Colonic mucosa (tissue), 4 donors: ENCODE measurements around the gene ITGA6. TPM values are rescaled to one million over a fixed set of nuclear protein-coding genes. Genes with fewer than 3 reads are reported as not detected.

Experiments used
- DNase-seq: peaks from one replicate; pipeline ENCODE4 v3.0.0-alpha.2; 2020
- H3K27ac ChIP-seq: fragments of 200-600 bp; one replicate; pipeline ENCODE4 v1.8.0; 2021
- H3K27me3 ChIP-seq: fragments of 200-600 bp; one replicate; pipeline ENCODE4 v1.8.0; 2021
- H3K36me3 ChIP-seq: fragments of 200-600 bp; one replicate; pipeline ENCODE4 v1.8.0; 2021
- H3K4me1 ChIP-seq: fragments of 200-600 bp; one replicate; pipeline ENCODE4 v1.8.0; 2021; ENCODE audit warnings: mild to moderate bottlenecking
- H3K4me3 ChIP-seq: fragments of 200-600 bp; one replicate; pipeline ENCODE4 v1.8.0; 2021
- H3K9ac ChIP-seq, 2 donors: one replicate each; pipeline ENCODE4 v1.7.0; 2013; ENCODE audit warnings: control low read depth in 2 of 2, low read depth in 2 of 2, low read length in 2 of 2
- H3K9me3 ChIP-seq: fragments of 200-600 bp; one replicate; pipeline ENCODE4 v1.8.0; 2021
- intact Hi-C: fragments of 100-400 bp; cut with DNase I; formaldehyde crosslinking; loops from one replicate; pipeline ENCODE4 v1.14.1; 2022
- total RNA-seq, 2 donors: library from RNA; stranded (reverse); fragmentation: NEBNext Ultra II Directional in 1 of 2; extraction: Animal tissue kit (Norgen Biotek cat#: 25700) in 1 of 2; gene quantifications; one replicate each; pipeline ENCODE4 v1.2.1, GENCODE V29; 2021
- TF ChIP-seq, protein P1 (sequence below): fragments of 200-600 bp; IDR thresholded peaks from one replicate; pipeline ENCODE4 v1.8.0; 2022; ENCODE audit warnings: antibody characterized with exemption, mild to moderate bottlenecking
- donor health status: healthy.
- donor health status: DM: no; HTN: no; CAD: no.
- donor health status: DM: no; HTN: no; CAD: no.

ITGA6 gene
- total RNA-seq, 2 donors from 2014 or later: 174 to 186 TPM

DNA sequence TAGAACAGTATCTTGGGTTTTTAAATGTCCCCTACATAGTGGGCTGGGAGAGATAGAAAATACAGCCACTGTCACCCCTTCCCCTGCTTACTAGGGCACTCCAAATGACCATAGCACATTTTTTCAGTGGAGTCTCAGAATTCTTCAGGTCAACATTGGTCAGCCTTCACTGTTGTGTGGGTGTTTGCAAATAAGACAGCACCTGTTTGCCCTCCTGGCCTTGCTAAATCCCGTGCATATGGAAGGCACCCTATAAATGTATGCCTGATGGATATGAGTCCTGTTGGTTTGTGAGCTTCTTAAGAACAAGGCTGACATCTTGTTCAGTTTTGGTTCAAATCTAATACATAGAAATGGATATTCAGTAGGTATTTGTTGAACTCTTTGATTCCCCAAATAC, 12.5 kb downstream of the ITGA6 start:
- Histone ChIP-seq H3K27me3 (no peaks in the 10 kb centered on the region), H3K9ac (peak overlapping the region; percentile 17 to 64), H3K27ac (peak overlapping the region; percentile 87), H3K4me1 (peaks cover 9% of the 10 kb centered on the region), H3K36me3 (no peaks in the 10 kb centered on the region), H3K9me3 (no peaks in the 10 kb centered on the region), H3K4me3 (no peak overlapping the region)
- TF ChIP-seq, protein P1, sequence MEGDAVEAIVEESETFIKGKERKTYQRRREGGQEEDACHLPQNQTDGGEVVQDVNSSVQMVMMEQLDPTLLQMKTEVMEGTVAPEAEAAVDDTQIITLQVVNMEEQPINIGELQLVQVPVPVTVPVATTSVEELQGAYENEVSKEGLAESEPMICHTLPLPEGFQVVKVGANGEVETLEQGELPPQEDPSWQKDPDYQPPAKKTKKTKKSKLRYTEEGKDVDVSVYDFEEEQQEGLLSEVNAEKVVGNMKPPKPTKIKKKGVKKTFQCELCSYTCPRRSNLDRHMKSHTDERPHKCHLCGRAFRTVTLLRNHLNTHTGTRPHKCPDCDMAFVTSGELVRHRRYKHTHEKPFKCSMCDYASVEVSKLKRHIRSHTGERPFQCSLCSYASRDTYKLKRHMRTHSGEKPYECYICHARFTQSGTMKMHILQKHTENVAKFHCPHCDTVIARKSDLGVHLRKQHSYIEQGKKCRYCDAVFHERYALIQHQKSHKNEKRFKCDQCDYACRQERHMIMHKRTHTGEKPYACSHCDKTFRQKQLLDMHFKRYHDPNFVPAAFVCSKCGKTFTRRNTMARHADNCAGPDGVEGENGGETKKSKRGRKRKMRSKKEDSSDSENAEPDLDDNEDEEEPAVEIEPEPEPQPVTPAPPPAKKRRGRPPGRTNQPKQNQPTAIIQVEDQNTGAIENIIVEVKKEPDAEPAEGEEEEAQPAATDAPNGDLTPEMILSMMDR: no peak
- intact Hi-C loops: no loop called here
- no peak for DNase-seq

DNA sequence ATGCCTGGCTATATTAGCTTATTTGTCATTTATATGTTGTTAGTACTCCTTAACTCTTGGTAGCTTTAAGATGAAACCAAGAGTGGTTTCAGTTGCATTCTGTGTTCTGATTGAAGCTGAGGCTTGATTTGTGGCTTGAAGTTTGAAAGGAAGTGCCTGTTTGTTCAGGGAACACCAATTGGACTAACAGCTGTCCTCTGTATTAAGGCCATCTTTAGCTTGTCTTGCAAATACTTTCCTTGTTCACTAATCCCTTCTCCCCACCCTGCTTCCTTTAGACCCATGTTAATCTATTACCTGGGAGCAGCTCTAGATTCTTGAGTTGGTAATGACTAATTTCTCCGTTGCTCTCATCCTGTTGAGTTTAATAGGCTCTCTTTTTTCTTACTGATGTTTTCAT, 13.4 kb downstream of the ITGA6 start:
- DNase-seq: no peak
- Histone ChIP-seq H3K9ac (peak overlapping the region in 1 of 2 donors; percentile 66), H3K36me3 (no peaks in the 10 kb centered on the region), H3K4me3 (no peak overlapping the region), H3K9me3 (no peaks in the 10 kb centered on the region), H3K27ac (peak overlapping the region; percentile 87), H3K4me1 (peaks cover 9% of the 10 kb centered on the region), H3K27me3 (no peaks in the 10 kb centered on the region)
- intact Hi-C loops: no loop called here
- TF ChIP-seq, protein P1: no peak

DNA sequence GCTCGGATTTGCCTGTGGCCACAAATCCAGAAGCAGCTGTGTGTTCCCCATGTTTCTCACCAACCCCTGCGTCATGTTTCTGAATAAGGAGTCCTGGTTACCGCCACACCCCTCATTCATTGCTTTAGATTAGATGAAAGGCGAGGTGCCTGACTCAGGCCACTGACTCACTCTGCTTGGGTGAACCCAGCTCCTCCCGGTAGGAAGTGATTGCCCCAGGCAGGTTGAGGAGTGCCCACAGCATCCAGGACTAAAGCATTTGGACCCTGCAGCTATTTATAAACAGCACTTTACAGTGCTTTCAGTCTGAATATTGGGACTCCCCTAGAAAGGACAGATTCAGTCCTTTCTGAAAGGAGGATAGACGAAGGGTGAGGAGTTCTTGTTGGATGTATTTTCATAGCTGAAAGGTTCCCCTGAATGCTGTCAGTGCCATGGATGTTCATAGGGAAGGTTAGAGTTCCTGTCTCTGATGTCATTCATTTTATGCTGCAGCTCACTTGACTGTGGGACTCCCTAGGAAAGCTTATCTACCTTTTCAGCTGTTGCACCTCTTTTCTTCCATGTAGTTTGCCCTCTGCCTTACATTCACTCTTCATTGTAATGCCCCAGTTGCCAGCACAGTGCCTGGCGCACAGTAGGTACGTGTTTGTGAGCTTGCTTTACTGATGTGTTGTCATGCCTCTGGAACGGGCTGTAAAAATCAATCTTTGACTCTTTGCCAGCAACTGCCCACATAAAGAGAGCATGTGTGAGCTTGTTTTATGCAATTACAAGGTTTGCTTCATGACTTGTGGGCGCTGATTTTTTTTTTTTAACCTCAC, 14.9 kb downstream of the ITGA6 start:
- peak overlapping the region in 1 of 2 donors; percentile 66 for H3K9ac ChIP-seq
- intact Hi-C loops: no loop called here
- H3K4me3 ChIP-seq: no peak overlapping the region

DNA sequence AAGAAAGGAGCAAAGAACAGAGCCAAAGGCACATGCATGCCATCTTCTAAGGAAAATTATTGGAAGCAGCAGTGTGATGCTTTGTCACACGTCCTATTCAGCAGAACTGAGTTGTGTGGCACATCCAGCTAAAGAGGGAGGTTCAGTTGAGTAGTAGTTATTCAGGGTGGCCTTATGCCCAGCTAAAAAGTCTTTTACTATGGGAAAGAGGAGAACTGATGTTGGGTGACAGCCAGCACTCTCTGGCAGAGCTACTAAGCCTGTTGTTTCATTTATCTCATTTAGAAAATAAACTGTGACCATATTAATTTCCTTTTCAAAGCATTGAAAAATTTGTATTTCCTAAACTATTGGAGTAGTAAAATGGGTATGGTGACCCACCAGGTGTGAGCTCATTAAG, 18.5 kb downstream of the ITGA6 start:
- H3K36me3 ChIP-seq: no peaks in the 10 kb centered on the region
- intact Hi-C loops: no loop called here
- peaks cover 4% of the 10 kb centered on the region for H3K4me1 ChIP-seq
- no peaks in the 10 kb centered on the region for H3K9me3 ChIP-seq
- peak overlapping the region; percentile 56 for H3K27ac ChIP-seq
- no peak overlapping the region for H3K4me3 ChIP-seq
- no peaks in the 10 kb centered on the region for H3K27me3 ChIP-seq
- no peak overlapping the region for H3K9ac ChIP-seq
- DNase-seq: no peak
- TF ChIP-seq, protein P1: no peak

More for the DNA sequence above, 14.9 kb downstream of the ITGA6 start:
- Histone ChIP-seq H3K27ac (peak overlapping the region; percentile 87), H3K9me3 (no peaks in the 10 kb centered on the region), H3K36me3 (no peaks in the 10 kb centered on the region), H3K4me1 (peaks cover 8% of the 10 kb centered on the region), H3K27me3 (no peaks in the 10 kb centered on the region)
- TF ChIP-seq, protein P1: no peak
- peak; percentile 88 for DNase-seq

DNA sequence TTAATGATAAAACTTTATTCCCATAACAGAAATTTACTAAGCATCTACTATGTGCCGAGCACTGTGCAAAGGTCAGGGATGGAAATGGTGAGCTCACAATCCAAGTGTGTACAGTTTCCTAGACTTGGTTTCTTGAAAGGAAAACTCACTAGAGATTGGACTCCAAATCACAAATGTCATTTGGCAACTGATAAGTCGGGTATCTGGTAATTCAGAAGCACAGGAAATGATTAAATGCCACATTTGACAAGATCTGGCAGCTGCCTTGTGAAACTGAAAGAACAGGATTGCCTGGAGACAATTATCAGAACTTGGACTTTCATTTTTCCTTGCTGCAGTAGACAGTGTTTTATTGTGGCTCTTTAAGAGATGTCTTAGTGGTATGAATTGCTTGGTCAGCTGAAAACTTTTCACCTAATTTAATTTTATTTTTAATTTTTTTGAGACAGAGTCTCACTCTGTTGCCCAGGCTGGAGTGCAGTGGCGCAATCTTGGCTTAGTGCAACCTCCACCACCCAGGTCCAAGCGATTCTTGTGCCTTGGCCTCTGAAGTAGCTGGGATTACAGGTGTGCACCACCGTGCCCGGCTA, 19.2 kb downstream of the ITGA6 start:
- Histone ChIP-seq H3K4me1 (peaks cover 4% of the 10 kb centered on the region), H3K9ac (no peak overlapping the region), H3K4me3 (no peak overlapping the region), H3K9me3 (no peaks in the 10 kb centered on the region), H3K27ac (peak overlapping the region; percentile 56), H3K27me3 (no peaks in the 10 kb centered on the region), H3K36me3 (no peaks in the 10 kb centered on the region)
- intact Hi-C loops: no loop called here
- DNase-seq: no peak
- TF ChIP-seq, protein P1: no peak
